ENCODE data around the gene KCNJ16.

DNA sequence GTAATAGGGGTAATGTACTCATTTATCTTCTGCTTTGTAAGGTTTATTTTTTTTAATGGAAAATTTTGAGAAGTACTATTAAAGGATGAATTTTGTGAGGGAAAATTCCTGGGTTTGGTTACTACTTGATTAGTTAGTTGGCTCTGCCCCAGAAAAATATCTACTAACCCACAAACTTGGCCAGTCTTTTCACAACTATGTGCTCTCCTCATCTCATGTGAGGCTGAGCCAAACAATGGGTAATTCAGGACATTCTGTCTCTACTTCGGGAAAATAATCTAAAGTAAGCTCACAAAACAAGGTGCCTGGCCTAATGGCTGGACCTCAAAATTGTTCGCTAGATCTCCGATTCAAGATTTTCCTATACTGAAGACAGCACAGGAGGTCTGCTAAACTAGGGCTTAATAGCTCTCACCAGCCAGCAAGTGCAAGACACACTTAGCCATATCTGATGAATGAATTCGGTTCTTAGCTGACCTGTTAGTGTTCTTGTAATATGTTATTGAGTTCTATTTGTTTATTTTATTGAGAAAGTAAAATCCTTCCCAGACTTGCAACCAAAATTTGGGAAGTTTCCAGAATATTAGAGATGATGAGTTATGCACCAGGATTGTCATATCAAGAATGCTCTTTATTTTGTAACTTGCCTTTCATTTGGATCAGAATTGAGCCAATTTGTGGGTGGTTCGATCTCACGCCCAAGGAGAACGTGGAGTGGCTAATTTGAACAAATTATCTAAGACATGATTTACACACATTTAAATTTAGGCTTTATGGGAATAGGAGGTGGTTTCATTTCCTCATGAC is 5.7 kb downstream of the KCNJ16 start:
- TF ChIP-seq ZFP36 (IDR thresholded peaks at IDR 0.05; ENCODE audit: borderline replicate concordance, partially characterized antibody): no peak
- no peak for TF ChIP-seq USF2 (IDR thresholded peaks at IDR 0.05)
- no peak for TF ChIP-seq RFX5 (IDR thresholded peaks at IDR 0.05)
- TF ChIP-seq BHLHE40 (IDR thresholded peaks at IDR 0.05; ENCODE audit: low read depth, low read length): no peak
- no peak for TF ChIP-seq FOSL2 (IDR thresholded peaks at IDR 0.05)
- no peak for TF ChIP-seq FOSL2 (CRISPR knock-in tag; IDR thresholded peaks at IDR 0.05)

Data from A549 (cell line).